Activated T-cell treated with anti-CD3 and anti-CD28 coated beads for 1 hour (primary cell): ENCODE data around the gene ZNF75A.
"Not testable (repeated sequence)": the region's sequence is repeated elsewhere in the genome, so short reads cannot be mapped to it uniquely, and the experiment has no call there.

Source experiments
- DNase-seq: peaks from one replicate; pipeline ENCODE4 v3.0.0-alpha.2; 2020; ENCODE audit warnings: low read depth

ZNF75A gene

DNA sequence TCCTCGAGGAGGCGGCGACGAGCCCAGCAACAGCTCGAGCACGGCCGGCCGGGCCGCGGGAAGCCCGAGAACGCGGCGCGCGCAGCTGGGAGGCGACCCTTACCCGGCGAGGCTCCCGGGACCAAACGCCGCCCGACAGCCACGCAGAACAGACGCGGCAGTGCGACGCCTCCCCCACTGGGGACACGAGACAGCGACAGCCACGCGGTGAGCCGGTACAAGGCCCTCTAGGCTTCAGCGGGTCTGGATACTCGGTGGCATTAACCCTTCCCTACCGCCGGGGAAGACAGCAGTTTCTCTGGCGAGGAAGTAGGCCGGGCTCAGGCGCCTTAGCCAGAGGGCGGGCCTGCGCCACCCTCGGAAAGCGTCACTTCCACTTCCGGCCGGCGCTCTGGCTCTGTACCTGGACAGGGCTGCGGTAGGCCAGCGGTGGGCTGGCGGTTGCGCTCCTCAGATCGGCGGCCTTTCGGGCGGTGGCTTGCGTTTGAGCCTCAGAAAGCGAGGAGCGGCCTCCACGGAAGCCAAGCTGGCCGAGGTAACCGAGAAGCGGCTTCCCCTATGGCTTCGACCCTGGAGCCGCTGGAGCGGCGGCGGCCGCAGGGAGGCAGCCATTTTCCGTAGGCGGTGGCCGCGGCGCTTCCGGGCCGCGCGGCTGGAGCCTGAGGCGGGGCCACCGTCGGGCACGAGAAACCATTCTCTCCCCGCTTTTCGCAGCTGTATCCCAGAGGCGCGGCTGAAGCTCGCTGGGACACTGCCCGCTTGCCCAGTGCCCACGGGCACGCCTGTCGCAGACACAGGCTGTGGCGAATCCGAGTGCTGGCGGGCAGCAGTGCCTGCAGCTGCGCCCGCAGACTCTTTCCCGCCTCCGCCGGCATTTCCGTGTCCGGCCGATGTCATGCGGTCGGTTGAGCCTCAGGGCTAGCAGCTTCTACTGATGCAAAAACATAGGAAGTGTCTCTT lies at the start of gene ZNF75A, which contains the start of gene TIGD7:
Gene ZNF75A, plus strand, starts transcription at position 389 of the 960 bp plus-strand sequence. CDS start 2,932 bp downstream, outside the sequence.
Gene TIGD7, minus strand, starts transcription at position 322 of the 960 bp plus-strand sequence. CDS start 4,816 bp downstream, outside the sequence.
- DNase-seq = peak; percentile 69

DNA sequence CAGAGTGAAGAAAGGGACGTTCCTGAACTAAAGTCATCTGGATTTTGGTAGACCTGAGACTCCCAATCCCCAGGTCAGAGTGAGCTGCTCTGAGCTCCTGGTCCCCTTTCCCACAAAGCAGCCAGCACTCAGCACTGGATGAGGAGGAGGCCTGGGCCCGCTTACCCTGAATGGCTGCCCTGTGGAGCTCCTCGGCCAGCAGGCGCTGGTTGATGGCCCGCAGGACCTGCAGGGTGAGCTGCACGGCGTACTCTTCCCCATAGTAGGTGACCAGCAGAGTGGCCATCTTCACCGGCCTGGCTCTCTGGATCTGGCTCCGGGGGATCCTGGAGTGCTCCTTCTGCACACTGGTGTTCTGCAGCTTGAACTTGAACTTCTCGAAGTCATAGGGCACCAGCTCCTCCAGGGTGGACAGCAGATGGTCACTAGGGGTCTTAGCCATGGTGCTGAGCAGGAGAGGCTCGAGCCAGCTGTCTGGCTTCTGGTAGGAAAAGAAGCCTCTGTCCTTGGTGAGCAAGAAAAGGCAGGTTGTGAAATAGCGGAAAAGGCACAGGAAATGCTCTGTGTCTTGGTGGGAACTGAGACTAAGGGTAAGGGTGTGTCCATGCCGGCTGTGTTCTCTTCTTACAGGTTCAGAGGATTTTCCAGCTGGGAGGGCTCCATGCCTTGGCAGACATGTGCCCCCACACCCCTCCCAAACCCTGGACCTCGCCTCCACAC lies 49.0 kb upstream of the ZNF75A start, which contains the start of gene MEFV:
Gene MEFV, minus strand, starts transcription at position 488 of the 720 bp plus-strand sequence. Its CDS starts 46 bp downstream, at position 442.
- DNase-seq = no peak

DNA sequence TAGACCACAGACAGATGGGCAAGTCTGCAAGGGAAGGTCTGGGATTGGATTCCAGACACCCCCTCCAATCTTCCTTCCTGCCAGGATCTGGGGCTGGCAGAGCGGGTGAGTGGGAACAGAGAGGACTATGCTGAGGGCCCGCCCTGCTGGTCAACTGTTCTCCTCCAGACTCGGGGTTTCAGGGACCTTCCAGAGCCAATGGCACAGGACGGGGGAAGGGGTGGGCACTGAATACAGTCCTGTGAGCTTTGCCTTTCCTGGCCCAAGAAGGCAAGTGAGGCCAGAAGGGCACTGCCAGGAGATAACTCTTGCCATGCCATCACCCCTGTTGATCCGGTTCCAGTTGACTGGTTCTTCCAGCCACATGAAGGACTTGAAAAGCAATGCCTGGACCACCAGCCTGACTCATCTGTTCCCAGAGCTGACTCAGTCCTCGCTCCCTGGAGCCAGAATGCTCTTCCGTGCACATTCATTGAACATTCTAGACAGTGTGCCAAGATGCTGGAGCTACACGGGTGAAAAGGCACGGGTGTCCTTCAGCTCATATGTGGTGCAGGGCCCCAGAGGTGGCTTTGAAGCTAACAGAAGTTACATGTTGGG lies 48.3 kb upstream of the ZNF75A start:
- DNase-seq = no peak

DNA sequence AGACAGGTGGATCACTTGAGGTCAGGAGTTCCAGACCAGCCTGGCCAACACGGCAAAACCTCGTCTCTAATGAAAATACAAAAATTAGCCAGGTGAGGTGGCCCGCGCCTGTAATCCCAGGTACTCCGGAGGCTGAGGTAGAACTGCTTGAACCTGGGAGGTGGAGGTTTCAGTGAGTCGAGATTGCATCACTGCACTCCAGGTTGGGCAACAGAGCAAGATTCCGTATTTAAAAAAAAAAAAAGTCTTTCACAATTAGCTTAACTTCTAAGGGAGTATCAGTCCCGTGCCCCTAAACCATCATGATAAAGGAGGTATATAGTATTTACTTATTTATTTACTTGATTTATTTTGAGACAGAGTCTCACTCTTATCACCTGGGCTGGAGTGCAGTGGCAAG lies 45.5 kb upstream of the ZNF75A start:
- DNase-seq = no peak

DNA sequence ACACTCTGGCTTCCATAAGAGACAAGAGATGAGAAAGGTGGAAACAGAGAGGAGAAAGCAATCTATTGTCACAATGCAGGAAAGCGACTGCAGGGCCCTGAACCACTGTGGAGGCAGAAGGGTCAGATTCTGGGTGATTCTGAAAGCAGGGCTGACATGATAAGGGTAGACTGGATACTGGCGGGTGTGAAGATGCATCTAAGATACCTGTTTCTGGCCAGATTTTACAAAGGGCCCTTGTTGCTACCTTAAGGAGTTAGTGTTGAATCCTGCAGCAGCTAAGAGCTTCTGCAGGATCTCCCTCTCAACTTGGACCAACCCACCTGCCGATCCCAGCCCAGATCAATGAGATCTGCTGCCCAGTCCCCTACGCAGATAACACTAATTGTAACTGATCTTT lies 42.8 kb upstream of the ZNF75A start:
- DNase-seq = no peak

DNA sequence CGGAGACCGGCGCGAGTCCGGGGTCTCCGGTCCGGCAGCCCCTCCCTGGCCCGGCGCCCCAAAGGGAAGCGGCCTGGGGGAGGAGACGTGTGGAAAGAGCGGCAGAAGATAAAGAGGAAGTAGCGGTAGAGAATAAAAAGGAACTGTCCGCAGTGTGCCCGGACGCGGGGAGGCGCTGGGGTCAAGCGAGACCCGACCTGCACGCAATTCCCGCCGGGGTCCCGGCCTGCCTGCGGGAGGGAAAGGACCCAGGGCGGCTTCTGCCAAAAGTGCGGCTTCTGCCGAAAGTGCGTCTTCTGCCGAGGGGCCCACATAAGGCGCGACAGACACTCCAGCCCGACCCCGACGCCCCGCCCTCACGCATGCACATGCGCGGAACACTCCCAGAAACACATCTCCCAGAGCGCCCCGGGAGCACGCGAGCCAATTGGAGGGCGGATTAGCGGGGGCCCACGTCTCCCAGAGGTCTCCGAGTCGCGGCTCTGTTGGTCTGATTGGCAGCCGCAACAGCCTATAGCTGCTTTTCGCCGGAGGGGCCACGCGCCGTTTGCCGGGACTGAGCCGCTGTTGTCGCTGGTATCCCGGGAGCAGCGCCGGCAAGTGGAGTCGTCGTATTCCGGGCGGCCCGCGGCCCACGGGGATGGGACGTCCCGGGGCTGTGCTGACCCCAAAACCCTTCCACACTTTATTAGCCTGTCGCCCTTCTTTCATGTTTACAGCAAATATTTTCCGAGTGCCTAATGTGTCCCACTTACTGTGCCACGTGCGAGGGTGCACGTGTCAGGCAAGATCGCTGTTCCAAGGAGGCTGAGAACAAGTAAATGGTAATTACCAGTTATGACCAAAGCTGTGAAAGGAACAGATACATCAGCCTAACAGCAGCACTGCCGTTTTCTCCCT lies 40.9 kb upstream of the ZNF75A start:
- peak; percentile 97 for DNase-seq

DNA sequence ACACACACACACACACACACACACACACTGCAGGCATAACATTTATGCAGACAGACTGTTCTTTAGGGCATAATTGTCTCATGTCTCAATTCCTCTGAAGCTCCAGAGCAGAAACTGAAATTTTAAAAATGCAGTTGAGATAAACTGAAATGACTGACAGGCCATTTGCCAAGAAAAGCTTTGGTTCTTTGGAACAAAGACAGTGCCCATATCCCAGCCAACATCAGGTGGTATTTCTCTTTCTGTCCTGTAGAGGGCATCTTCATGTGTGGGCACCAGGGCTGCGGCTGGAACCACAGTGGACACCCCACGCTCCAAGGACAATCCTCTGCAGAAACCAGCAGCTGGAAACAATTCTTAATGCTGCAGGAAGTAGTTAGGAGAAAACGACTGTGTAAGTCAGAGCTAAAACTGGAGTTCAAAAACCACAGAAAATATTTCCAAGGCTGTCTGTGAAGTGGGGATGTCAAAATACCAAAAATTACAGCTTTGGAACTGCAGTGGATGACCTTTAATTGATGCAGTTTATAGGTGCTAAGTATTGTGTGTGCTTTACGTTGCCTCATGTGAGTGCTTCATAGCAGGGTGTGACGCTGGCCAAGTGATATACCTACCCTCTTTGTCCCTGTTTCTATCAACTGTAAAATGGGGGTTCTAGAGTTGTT lies 38.3 kb upstream of the ZNF75A start:
- DNase-seq = no peak

DNA sequence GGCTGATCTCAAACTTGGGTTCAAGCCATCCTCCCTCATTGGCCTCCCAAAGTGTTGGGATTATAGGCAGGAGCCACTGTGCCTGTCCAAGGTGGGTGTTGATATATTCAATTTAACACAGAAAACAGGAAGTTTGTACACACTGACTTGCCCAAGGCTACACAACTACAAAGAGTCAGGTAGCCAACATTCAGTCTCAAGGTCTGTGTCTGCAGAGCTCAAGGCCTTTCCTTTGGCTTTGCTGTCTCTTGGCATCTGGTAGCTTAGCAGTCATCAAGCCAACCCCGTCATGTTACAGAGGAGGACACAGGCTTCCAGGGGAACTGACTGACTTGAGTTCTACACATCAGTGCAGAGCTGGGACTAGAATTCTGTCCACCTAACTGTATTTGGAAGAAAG lies 37.0 kb upstream of the ZNF75A start:
- no peak for DNase-seq

DNA sequence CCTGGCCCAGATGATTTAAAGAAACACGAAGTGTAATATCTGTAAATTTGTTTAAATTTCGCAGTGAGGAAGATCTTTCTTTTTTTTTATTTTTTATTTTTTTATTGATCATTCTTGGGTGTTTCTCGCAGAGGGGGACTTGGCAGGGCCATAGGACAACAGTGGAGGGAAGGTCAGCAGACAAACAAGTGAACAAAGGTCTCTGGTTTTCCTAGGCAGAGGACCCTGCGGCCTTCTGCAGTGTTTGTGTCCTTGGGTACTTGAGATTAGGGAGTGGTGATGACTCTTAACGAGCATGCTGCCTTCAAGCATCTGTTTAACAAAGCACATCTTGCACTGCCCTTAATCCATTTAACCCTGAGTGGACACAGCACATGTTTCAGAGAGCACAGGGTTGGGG lies 34.6 kb upstream of the ZNF75A start:
- not testable (repeated sequence) for DNase-seq

DNA sequence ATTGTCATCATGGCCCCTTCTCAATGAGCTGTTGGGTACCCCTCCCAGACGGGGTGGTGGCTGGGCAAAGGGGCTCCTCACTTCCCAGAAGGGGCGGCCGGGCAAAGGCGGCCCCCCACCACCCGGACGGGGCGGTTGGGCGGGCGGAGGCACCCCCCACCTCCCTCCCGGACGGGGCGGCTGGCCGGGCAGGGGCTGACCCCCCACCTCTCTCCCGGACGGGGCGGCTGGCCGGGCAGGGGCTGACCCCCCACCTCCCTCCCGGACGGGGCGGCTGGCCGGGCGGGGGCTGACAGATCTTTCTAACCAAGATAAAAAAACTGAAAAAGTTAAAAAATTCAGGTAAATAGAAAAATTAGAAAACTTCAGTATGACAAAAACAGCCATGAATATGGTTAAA lies 34.0 kb upstream of the ZNF75A start:
- not testable (repeated sequence) for DNase-seq

DNA sequence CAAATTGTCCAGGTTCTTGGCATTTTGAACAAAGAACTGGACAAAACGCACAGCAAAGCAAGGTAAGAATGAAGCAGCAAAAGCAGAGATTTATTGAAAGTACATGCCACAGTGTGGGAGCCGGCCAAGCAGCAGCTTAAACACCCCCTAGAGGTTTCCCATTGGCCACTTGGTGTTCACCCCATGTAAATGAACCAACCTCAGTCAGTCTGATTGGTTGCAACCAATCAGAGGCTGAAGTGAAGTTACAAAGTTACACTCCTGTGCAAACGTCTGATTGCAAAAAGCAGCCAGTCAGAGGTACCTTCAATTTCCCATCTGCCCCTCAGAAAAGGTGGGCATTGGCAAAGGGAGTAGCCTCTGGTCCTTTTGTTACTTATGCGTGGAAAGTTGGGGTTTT lies 30.8 kb upstream of the ZNF75A start:
- DNase-seq = no peak

DNA sequence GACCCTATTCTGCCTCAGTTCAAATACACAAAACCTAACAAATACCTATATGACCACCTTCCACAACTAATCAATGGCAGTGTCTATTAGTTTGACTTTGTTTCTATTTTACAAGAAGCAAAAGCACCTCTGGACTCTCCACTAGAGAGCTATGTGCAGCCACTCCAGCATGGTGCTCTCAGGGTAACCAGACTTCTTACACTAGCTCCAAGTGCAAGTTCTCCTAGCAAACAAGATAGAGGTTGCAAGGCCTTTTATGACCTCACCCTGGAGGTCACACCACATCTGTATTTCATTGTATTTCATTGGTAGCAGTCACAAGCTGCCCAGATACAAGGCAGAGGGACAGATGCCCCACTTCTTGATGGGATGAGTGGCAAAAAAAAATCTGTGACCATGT lies 30.4 kb upstream of the ZNF75A start:
- DNase-seq = no peak

DNA sequence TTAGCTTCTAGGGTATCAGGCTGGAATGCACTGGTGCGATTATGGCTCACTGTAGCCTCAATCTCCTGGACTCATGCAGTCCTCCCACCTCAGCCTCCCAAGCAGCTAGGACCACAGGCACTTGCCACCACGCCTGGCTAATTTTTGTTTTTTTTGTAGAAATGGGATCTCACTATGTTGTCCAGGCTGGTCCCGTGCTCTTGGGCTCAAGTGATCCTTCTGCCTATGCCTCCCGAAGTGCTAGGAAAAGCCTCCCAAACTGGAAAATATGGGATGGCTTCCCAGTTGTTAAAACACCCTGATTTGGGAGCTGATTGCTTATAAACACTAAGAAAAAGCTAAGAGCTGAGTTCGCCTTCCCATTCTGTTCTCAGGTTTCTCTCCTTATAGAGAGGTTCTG lies 28.6 kb upstream of the ZNF75A start:
- no peak for DNase-seq

DNA sequence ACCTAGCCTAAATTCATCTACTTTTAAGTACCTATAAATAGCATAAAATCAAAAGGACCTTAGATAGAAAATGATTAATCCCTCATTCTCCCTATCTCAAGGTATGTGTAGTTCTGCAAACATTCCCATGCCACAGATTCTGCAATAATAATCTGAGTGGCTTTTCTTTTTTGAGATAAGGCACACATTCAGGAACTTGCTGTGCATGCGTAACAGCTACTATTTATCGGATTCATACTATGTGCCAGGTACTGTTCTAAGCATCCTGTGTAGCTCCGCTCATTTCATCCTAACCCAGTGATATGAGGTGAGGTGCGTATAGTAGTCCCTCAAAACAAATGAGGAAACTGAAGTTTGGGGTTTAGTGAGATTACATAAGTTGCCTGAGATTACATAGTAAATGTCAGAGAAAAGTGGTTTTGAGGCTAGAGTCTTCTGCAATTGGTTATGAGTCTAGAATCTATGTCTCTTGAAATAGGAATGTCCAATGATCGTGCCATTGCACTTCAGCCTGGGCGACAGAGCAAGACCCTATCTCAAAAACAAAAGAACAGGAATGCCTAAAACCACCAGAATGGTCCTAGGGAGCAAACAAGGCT lies 24.0 kb upstream of the ZNF75A start:
- DNase-seq = no peak

DNA sequence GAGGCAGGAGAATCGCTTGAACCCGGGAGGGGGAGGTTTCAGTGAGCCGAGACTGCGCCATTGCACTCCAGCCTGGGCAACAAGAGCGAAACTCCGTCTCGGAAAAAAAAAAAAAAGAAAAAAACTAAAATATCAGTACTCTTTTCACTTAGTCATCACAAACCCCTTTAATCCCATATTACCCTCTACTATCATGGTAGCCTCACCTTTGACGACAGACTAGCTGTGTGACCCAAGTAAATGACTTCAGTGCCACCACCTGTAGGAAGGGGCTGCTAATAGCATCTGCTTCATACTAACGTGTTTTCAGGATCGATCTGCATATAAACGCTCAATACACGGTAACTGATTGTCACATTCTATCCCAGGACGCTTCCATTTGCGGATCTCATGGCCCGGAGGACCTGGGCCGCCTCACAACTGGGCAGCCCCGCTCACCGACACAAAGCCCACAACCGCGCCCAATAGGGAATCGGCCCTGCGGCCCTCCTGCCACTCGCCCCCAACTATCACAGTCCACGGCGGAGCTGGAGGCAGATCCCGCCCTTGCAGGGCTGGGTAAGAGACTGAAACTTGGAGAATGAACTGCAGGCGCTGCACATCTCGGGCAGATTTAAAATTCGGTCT lies 23.1 kb upstream of the ZNF75A start:
- no peak for DNase-seq

DNA sequence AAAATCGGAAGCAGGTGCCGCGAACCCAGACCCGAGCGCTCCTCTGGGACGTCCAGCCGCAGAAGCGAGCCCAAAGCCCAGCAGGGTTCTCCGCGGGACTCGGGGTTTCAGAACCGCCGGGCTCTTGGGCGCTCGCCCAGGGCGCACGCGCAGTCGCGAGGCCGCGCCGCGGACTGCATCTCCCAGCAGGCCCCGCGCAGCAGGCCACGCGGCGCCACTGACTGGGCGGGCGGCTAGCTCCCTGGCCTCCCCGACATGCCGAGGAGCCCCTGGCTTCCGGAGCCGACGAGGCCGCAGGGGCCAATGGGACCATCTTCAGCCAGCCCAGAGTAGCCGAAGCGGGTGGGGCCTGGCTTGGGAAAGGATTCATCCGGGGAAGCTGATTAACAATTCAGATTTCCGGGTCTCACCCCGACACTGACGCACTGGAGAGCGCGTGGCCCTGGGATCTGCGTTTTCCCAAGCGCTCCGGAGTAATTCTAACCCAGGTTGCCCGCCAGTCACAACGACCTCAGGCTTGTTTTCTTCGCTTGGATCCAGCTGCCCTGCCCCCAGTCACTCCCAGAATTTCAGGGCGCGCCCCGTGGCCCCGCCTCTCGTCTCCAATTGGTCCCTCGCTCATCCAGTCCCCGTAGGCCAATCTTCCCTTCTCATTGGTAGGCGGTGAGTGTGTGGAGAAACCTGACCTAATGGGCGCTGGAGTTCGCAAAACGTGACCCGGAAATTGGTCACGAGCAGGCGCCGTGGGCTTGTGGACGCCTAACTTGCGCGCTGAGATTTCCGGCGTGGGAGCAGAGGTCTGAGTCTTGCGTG lies 22.4 kb upstream of the ZNF75A start, which contains the start of gene ZNF263:
Gene ZNF263, plus strand, starts transcription at position 762 of the 813 bp plus-strand sequence. CDS start 328 bp downstream, outside the sequence.
- DNase-seq = peak; percentile 90

DNA sequence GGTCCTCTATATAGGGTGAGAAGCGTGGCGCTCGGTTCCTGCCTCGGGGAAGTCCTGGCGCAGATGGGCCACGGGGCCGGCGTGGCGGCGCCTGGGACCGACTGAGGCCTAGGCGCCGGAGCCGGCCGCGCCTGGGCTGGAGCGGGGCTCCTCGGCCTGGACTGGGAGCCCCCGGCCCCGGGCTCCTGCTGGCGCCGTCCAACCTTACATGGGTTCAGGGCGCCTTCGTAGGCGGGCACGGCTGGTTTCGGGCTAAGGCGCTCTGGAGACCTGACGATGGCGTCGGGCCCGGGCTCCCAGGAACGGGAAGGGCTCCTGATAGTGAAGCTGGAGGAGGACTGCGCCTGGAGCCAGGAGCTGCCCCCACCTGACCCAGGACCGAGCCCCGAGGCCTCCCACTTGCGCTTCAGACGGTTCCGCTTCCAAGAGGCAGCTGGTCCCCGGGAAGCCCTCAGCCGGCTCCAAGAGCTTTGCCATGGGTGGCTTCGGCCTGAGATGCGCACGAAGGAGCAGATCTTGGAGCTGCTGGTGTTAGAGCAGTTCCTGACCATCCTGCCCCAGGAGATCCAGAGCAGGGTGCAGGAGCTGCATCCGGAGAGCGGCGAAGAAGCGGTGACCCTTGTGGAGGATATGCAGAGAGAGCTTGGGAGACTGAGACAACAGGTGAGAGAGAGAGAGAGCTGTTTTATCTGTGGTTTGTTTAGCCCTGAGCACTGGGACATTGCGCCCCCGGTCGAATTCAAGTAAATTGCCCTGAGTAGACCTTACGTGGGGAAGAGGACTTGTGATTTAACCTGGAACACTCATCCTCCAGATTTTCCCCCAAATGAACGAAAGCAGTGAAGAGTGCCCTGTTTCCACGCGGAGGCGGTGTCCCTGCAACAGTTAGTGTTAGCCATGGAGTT lies 21.5 kb upstream of the ZNF75A start:
- no peak for DNase-seq

DNA sequence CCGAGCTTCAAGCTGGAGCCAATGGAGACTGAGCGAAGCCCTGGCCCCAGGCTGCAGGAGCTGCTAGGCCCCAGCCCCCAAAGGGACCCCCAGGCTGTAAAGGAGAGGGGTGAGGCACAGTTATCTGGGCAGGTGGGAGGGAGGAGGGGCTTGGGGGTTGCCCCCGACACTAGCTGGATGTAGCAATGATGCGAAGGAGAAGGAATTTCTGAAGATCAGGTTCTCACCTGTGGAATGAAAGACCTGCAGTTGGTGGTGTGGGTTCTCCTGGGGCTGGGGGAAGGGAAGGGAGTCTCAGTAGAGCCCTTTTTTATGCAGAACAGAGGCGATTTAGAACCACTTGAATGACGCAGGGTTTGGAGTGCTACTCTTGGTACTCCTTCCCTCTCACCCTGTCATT lies 20.2 kb upstream of the ZNF75A start:
- DNase-seq = no peak
